ENCODE results near the gene TEX54. TPM values are rescaled to one million over a fixed set of nuclear protein-coding genes. Genes with fewer than 3 reads are reported as not detected.

Gene TEX54
- total and polyA plus RNA-seq, 2 experiments from 2014 or later = 1.8 TPM; not detected in 1

- TF ChIP-seq EZH2 (IDR thresholded peaks at IDR 0.05; ENCODE audit: borderline replicate concordance) (no peak), CTCF (IDR thresholded peaks at IDR 0.05; ENCODE audit: poor library complexity) (no peak), EZH2phosphoT487 (IDR thresholded peaks at IDR 0.05; ENCODE audit: low read depth, severe bottlenecking, unreplicated experiment) (no peak)
- Histone ChIP-seq H3K27ac (no peak overlapping the region), H3K4me1 (ENCODE audit: insufficient read depth) (peaks cover 40% of the 10 kb centered on the region), H3K9me3 (ENCODE audit: low read depth) (no peaks in the 10 kb centered on the region), H3K36me3 (replicated peaks; ENCODE audit: insufficient read depth, low read depth) (no peaks in the 10 kb centered on the region), H3K4me3 (no peak overlapping the region), H3K9me2 (replicated peaks; ENCODE audit: insufficient read depth) (no peaks in the 10 kb centered on the region), H2AFZ (no peak overlapping the region), H3K4me2 (peak overlapping the region; percentile 91), H4K20me1 (ENCODE audit: insufficient read depth, poor library complexity, severe bottlenecking) (no peaks in the 10 kb centered on the region), H3K27me3 (no peaks in the 10 kb centered on the region), H3K79me2 (peaks cover 58% of the 10 kb centered on the region)
- 86% methylated on average over 5 of the region's 5 CpGs for WGBS (ENCODE audit: low lambda C conversion rate, missing lambda C conversion rate)
- no peak for DNase-seq (ENCODE audit: low spot score)
These were observed 43.6 kb downstream of the TEX54 start for GRCh38 chr11:62788991-62789390.

GRCh38 chr11:62787005-62787759 is 45.5 kb downstream of the TEX54 start, which contains the start of gene TMEM179B:
Gene TMEM179B (plus strand): TSS chr11:62787402. CDS start chr11:62787432, 30 bp downstream.
- WGBS (ENCODE audit: low lambda C conversion rate, missing lambda C conversion rate) = under 1% methylated on average over 87 of the region's 88 CpGs
- Histone ChIP-seq H3K4me1 (ENCODE audit: insufficient read depth) (peaks cover 29% of the 10 kb centered on the region), H4K20me1 (ENCODE audit: insufficient read depth, poor library complexity, severe bottlenecking) (no peaks in the 10 kb centered on the region), H3K9me2 (replicated peaks; ENCODE audit: insufficient read depth) (no peaks in the 10 kb centered on the region), H3K4me2 (peak within 1 kb of the TSS; percentile 91), H3K9me3 (ENCODE audit: low read depth) (no peaks in the 10 kb centered on the region), H3K36me3 (replicated peaks; ENCODE audit: insufficient read depth, low read depth) (no peaks in the 10 kb centered on the region), H3K79me2 (peaks cover 58% of the 10 kb centered on the region), H3K27ac (peak within 1 kb of the TSS; percentile 93), H2AFZ (peak within 1 kb of the TSS; percentile 62), H3K4me3 (peak within 1 kb of the TSS; percentile 76), H3K27me3 (no peaks in the 10 kb centered on the region)
- TF ChIP-seq CTCF (IDR thresholded peaks at IDR 0.05; ENCODE audit: poor library complexity) (peak; percentile 63), EZH2 (IDR thresholded peaks at IDR 0.05; ENCODE audit: borderline replicate concordance) (no peak)
- DNase-seq (ENCODE audit: low spot score) = peak; percentile 100

GRCh38 chr11:62786318-62787004 is 46.2 kb downstream of the TEX54 start:
- peak overlapping the region; percentile 60 for H3K4me3 ChIP-seq
- peaks cover 56% of the 10 kb centered on the region for H3K79me2 ChIP-seq
- no peaks in the 10 kb centered on the region for H3K27me3 ChIP-seq
- peak overlapping the region; percentile 91 for H3K4me2 ChIP-seq
- WGBS (ENCODE audit: low lambda C conversion rate, missing lambda C conversion rate) = 4% methylated on average over 51 of the region's 51 CpGs
- H3K9me2 ChIP-seq (replicated peaks; ENCODE audit: insufficient read depth) = no peaks in the 10 kb centered on the region
- H3K9me3 ChIP-seq (ENCODE audit: low read depth) = no peaks in the 10 kb centered on the region
- peaks cover 27% of the 10 kb centered on the region for H3K4me1 ChIP-seq (ENCODE audit: insufficient read depth)
- peak; percentile 94 for DNase-seq (ENCODE audit: low spot score)
- H3K27ac ChIP-seq = peak overlapping the region; percentile 93
- TF ChIP-seq CTCF (IDR thresholded peaks at IDR 0.05; ENCODE audit: poor library complexity) (peak; percentile 97), EZH2phosphoT487 (IDR thresholded peaks at IDR 0.05; ENCODE audit: low read depth, severe bottlenecking, unreplicated experiment) (no peak), EZH2 (IDR thresholded peaks at IDR 0.05; ENCODE audit: borderline replicate concordance) (no peak)
- H4K20me1 ChIP-seq (ENCODE audit: insufficient read depth, poor library complexity, severe bottlenecking) = no peaks in the 10 kb centered on the region
- peak overlapping the region; percentile 62 for H2AFZ ChIP-seq
- no peaks in the 10 kb centered on the region for H3K36me3 ChIP-seq (replicated peaks; ENCODE audit: insufficient read depth, low read depth)
